Measurements from ENCODE around the gene RNF225.

- TF ChIP-seq, protein P1, sequence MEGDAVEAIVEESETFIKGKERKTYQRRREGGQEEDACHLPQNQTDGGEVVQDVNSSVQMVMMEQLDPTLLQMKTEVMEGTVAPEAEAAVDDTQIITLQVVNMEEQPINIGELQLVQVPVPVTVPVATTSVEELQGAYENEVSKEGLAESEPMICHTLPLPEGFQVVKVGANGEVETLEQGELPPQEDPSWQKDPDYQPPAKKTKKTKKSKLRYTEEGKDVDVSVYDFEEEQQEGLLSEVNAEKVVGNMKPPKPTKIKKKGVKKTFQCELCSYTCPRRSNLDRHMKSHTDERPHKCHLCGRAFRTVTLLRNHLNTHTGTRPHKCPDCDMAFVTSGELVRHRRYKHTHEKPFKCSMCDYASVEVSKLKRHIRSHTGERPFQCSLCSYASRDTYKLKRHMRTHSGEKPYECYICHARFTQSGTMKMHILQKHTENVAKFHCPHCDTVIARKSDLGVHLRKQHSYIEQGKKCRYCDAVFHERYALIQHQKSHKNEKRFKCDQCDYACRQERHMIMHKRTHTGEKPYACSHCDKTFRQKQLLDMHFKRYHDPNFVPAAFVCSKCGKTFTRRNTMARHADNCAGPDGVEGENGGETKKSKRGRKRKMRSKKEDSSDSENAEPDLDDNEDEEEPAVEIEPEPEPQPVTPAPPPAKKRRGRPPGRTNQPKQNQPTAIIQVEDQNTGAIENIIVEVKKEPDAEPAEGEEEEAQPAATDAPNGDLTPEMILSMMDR (conservative IDR thresholded peaks at IDR 0.05; ENCODE audit: low read length), result no peak
- no peak for TF ChIP-seq EZH2phosphoT487 (IDR thresholded peaks at IDR 0.05; ENCODE audit: borderline replicate concordance, low read depth, low read length)
Measured at GRCh38 chr19:58357481-58358145, 37.8 kb upstream of the RNF225 start.

Measured in OCI-LY7 (cell line).